Fibroblast of lung (primary cell): ENCODE measurements around the gene GLRA1. TPM values are rescaled to one million over a fixed set of nuclear protein-coding genes. Genes with fewer than 3 reads are reported as not detected.

Experiments
- DNase-seq, 2 donors: peaks; one replicate each; pipeline versions ENCODE4 v3.0.0 to v3.0.0-alpha.2; 2010; ENCODE audit warnings: low read depth in 2 of 2
- H2AFZ ChIP-seq: 2 replicates; pipeline ENCODE4 v1.5.1; 2012; ENCODE audit warnings: low read length, control low read depth, inconsistent platforms
- H3K27ac ChIP-seq: 2 replicates; pipeline ENCODE4 v1.5.1; 2011; ENCODE audit warnings: low read length, control low read depth; ENCODE audit not compliant: insufficient read depth
- H3K27me3 ChIP-seq: 2 replicates; pipeline ENCODE4 v1.5.1; 2011; ENCODE audit warnings: mild to moderate bottlenecking, low read length; ENCODE audit not compliant: control insufficient read depth, insufficient read depth
- H3K36me3 ChIP-seq: 2 replicates; pipeline ENCODE4 v1.5.1; 2011; ENCODE audit warnings: low read length; ENCODE audit not compliant: control insufficient read depth, insufficient read depth
- H3K4me1 ChIP-seq: 2 replicates; pipeline ENCODE4 v1.5.1; 2011; ENCODE audit warnings: low read length; ENCODE audit not compliant: control insufficient read depth, insufficient read depth; ENCODE audit errors: extremely low read depth
- H3K4me2 ChIP-seq: 2 replicates; pipeline ENCODE4 v1.5.1; 2011; ENCODE audit warnings: low read length, control low read depth; ENCODE audit not compliant: insufficient read depth; ENCODE audit errors: extremely low read depth
- H3K4me3 ChIP-seq, 4 experiments: fragments of 200-600 bp in 1 of 4; sonication (generic) in 1 of 4; replicated peaks in 1 of 4; 2 replicates each; pipeline ENCODE4 v1.5.1; 2011 to 2016; ENCODE audit warnings: low read length in 4 of 4, low read depth in 3 of 4, mild to moderate bottlenecking in 3 of 4, control low read depth in 2 of 4, inconsistent platforms in 1 of 4, mixed read lengths in 1 of 4; ENCODE audit not compliant: insufficient read depth in 1 of 4; ENCODE audit errors: control extremely low read depth in 1 of 4
- H3K79me2 ChIP-seq: 2 replicates; pipeline ENCODE4 v1.5.1; 2012; ENCODE audit warnings: mild to moderate bottlenecking, low read length, inconsistent platforms; ENCODE audit not compliant: control insufficient read depth, insufficient read depth
- H3K9ac ChIP-seq: 2 replicates; pipeline ENCODE4 v1.5.1; 2011; ENCODE audit warnings: mild to moderate bottlenecking, low read length, control low read depth; ENCODE audit not compliant: insufficient read depth
- H3K9me3 ChIP-seq: 2 replicates; pipeline ENCODE4 v1.5.1; 2012; ENCODE audit warnings: low read depth, low read length; ENCODE audit not compliant: control insufficient read depth, insufficient read depth
- H4K20me1 ChIP-seq: 2 replicates; pipeline ENCODE4 v1.5.1; 2011; ENCODE audit warnings: low read length; ENCODE audit not compliant: control insufficient read depth, insufficient read depth; ENCODE audit errors: extremely low read depth
- CTCF ChIP-seq, 2 donors: IDR thresholded peaks in 1 of 2; conservative IDR thresholded peaks in 1 of 2; 1 replicate in 1 of 2; 2 replicates in 1 of 2; pipeline ENCODE4 v1.5.1; 2011 to 2012; ENCODE audit warnings: low read length in 2 of 2, control low read depth in 1 of 2, inconsistent platforms in 1 of 2, low read depth in 1 of 2, mild to moderate bottlenecking in 1 of 2
- EZH2 ChIP-seq: IDR thresholded peaks from 2 replicates; pipeline ENCODE4 v1.5.1; 2012; ENCODE audit warnings: low read length, control low read depth, mild to moderate bottlenecking; ENCODE audit errors: missing control alignments
- polyA plus RNA-seq, 2 donors: library from polyadenylated mRNA; depleted of rRNA in 1 of 2; stranded (reverse) in 1 of 2; unstranded in 1 of 2; fragments of >200 nt; gene quantifications; 2 replicates each; pipeline ENCODE4 v1.2.1, GENCODE V29; 2011 to 2012; ENCODE audit warnings: missing spikeins in 1 of 2
- total RNA-seq: library from RNA; depleted of rRNA; stranded (reverse); fragments of >200 nt; gene quantifications from 2 replicates; pipeline ENCODE4 v1.2.1, GENCODE V29; 2014

Gene GLRA1
- total and polyA plus RNA-seq, 2 donors (not counting 1 experiment from before 2014, with no cell fraction given) = not detected

- no peaks in the 10 kb centered on the region for H3K9me3 ChIP-seq
- TF ChIP-seq CTCF (conservative IDR thresholded peaks at IDR 0.05 in 1 of 2, IDR thresholded peaks at IDR 0.05 in 1 of 2; ENCODE audit: low read depth in 1 of 2, low read length in 2 of 2) = no peak
- TF ChIP-seq EZH2 = no peak
Observed at GRCh38 chr5:151822141-151822540, 102.5 kb downstream of the GLRA1 start.

GRCh38 chr5:151820903-151821302 lies 103.7 kb downstream of the GLRA1 start:
- TF ChIP-seq EZH2 (no peak), CTCF (conservative IDR thresholded peaks at IDR 0.05 in 1 of 2, IDR thresholded peaks at IDR 0.05 in 1 of 2; ENCODE audit: low read depth in 1 of 2, low read length in 2 of 2) (no peak)
- no peak overlapping the region for H3K9ac ChIP-seq
- no peaks in the 10 kb centered on the region for H3K9me3 ChIP-seq
- H3K36me3 ChIP-seq = no peaks in the 10 kb centered on the region
- no peak overlapping the region for H3K4me2 ChIP-seq
- H3K4me1 ChIP-seq = no peaks in the 10 kb centered on the region
- no peak overlapping the region for H3K27ac ChIP-seq
- H3K4me3 ChIP-seq = no peak overlapping the region
- H3K79me2 ChIP-seq = no peaks in the 10 kb centered on the region
- H2AFZ ChIP-seq = no peak overlapping the region
- no peaks in the 10 kb centered on the region for H4K20me1 ChIP-seq
- H3K27me3 ChIP-seq = no peaks in the 10 kb centered on the region
- no peak for DNase-seq

More at GRCh38 chr5:151822141-151822540, 102.5 kb downstream of the GLRA1 start:
- no peaks in the 10 kb centered on the region for H4K20me1 ChIP-seq
- H3K9ac ChIP-seq = no peak overlapping the region
- no peak overlapping the region for H3K4me3 ChIP-seq
- DNase-seq = no peak
- H3K79me2 ChIP-seq = no peaks in the 10 kb centered on the region
- no peaks in the 10 kb centered on the region for H3K27me3 ChIP-seq
- no peak overlapping the region for H2AFZ ChIP-seq
- no peak overlapping the region for H3K4me2 ChIP-seq
- H3K4me1 ChIP-seq = no peaks in the 10 kb centered on the region
- H3K36me3 ChIP-seq = no peaks in the 10 kb centered on the region
- no peak overlapping the region for H3K27ac ChIP-seq

GRCh38 chr5:151820271-151820670 lies 104.4 kb downstream of the GLRA1 start:
- TF ChIP-seq CTCF (conservative IDR thresholded peaks at IDR 0.05 in 1 of 2, IDR thresholded peaks at IDR 0.05 in 1 of 2; ENCODE audit: low read depth in 1 of 2, low read length in 2 of 2) (no peak), EZH2 (no peak)
- no peaks in the 10 kb centered on the region for H3K4me1 ChIP-seq
- H3K36me3 ChIP-seq = no peaks in the 10 kb centered on the region
- no peak overlapping the region for H3K27ac ChIP-seq
- no peaks in the 10 kb centered on the region for H4K20me1 ChIP-seq
- no peaks in the 10 kb centered on the region for H3K27me3 ChIP-seq
- no peak overlapping the region for H3K4me3 ChIP-seq
- H3K79me2 ChIP-seq = no peaks in the 10 kb centered on the region
- H2AFZ ChIP-seq = no peak overlapping the region
- DNase-seq = no peak
- H3K9me3 ChIP-seq = no peaks in the 10 kb centered on the region
- H3K4me2 ChIP-seq = no peak overlapping the region
- no peak overlapping the region for H3K9ac ChIP-seq
